K562 (cell line): ENCODE data around the gene CSMD2. TPM values are rescaled to one million over a fixed set of nuclear protein-coding genes. Genes with fewer than 3 reads are reported as not detected.

Experiments
- ATAC-seq: fragments of 200-7000 bp; cut with Tn5 transposase; 3 replicates; pipeline ENCODE4 v1.9.1; 2020; ENCODE audit warnings: moderate library complexity
- BruUV-seq: library from RNA; stranded (reverse); fragments of 400-500 nt; replicated peaks from 2 replicates; lab custom pipeline; 2021; lab: Mats Ljungman, UMichigan
- CTCF ChIA-PET: fragments of 300-600 bp; formaldehyde crosslinking; extraction: SDS; loops from one replicate; lab custom pipeline; 2021; ENCODE audit warnings: low intra/inter-chr PET ratio; lab: Yijun Ruan, JAX
- POLR2A ChIA-PET: fragments of 300-600, 350-650 bp; sonication (Branson Sonifier 250); formaldehyde crosslinking; extraction: SDS; loops from one replicate; lab custom pipeline; 2021; ENCODE audit warnings: antibody characterized with exemption, inconsistent platforms; lab: Yijun Ruan, JAX
- DNase-seq, 4 experiments: peaks; one replicate each; pipeline versions ENCODE4 v3.0.0 to v3.0.0-alpha.2; 2011 to 2018; ENCODE audit warnings: low spot score in 3 of 4, mixed read lengths in 3 of 4; ENCODE audit errors: extremely low read depth in 1 of 4
- FAIRE-seq: peaks from 2 replicates; lab custom pipeline; 2011; peaks lifted over from hg19 to GRCh38; lab: Jason Lieb, UNC
- H2AFZ ChIP-seq: 2 replicates; pipeline ENCODE4 v1.6.0; 2011; ENCODE audit warnings: low read depth, low read length, control low read depth, inconsistent platforms
- H3K27ac ChIP-seq: fragments of 200-600 bp; 3 replicates; pipeline ENCODE4 v1.8.0; 2011; ENCODE audit warnings: low read depth, mild to moderate bottlenecking, control low read depth, inconsistent platforms, low read length, moderate library complexity, mixed read lengths; ENCODE audit errors: extremely low read depth
- H3K27me3 ChIP-seq, 2 experiments: fragments of 300-600 bp in 1 of 2; 2 replicates in 1 of 2; 3 replicates in 1 of 2; pipeline versions ENCODE4 v1.6.0 to v1.8.0; 2011; ENCODE audit warnings: inconsistent platforms in 2 of 2, low read length in 2 of 2, mild to moderate bottlenecking in 1 of 2, mixed read lengths in 1 of 2, moderate library complexity in 1 of 2; ENCODE audit not compliant: control insufficient read depth in 2 of 2, insufficient read depth in 2 of 2
- H3K36me3 ChIP-seq: fragments of 300-600 bp; 3 replicates; pipeline ENCODE4 v1.8.0; 2011; ENCODE audit warnings: mild to moderate bottlenecking, low read length, inconsistent platforms; ENCODE audit not compliant: control insufficient read depth, insufficient read depth
- H3K4me1 ChIP-seq, 2 experiments: fragments of 200-600 bp in 1 of 2; replicated peaks in 1 of 2; 2 replicates in 1 of 2; 3 replicates in 1 of 2; pipeline versions ENCODE4 v1.5.1 to v1.8.0; 2011; ENCODE audit warnings: inconsistent platforms in 2 of 2, low read length in 2 of 2, mild to moderate bottlenecking in 1 of 2, mixed read lengths in 1 of 2, moderate library complexity in 1 of 2; ENCODE audit not compliant: control insufficient read depth in 2 of 2, insufficient read depth in 2 of 2
- H3K4me2 ChIP-seq: 2 replicates; pipeline ENCODE4 v1.6.1; 2011; ENCODE audit warnings: low read length, control low read depth, inconsistent platforms, mixed read lengths; ENCODE audit not compliant: insufficient read depth
- H3K4me3 ChIP-seq: fragments of 200-600 bp; sonication (generic), shearing (Covaris generic); 2 replicates; pipeline ENCODE4 v1.5.1; 2016; ENCODE audit warnings: control low read depth, inconsistent platforms
- H3K79me2 ChIP-seq: fragments of 200-600 bp; 3 replicates; pipeline ENCODE4 v1.8.0; 2011; ENCODE audit warnings: low read length, inconsistent platforms; ENCODE audit not compliant: control insufficient read depth, insufficient read depth
- H3K9ac ChIP-seq, 2 experiments: 2 replicates each; pipeline versions ENCODE4 v1.6.0 to v1.6.1; 2011; ENCODE audit warnings: low read depth in 2 of 2, low read length in 2 of 2, control low read depth in 1 of 2, inconsistent platforms in 1 of 2, mild to moderate bottlenecking in 1 of 2, mixed read lengths in 1 of 2; ENCODE audit not compliant: insufficient read depth in 1 of 2
- H3K9me1 ChIP-seq: one replicate; pipeline ENCODE4 v1.6.0; 2011; ENCODE audit warnings: inconsistent platforms, mild to moderate bottlenecking, low read length, moderate library complexity; ENCODE audit not compliant: control insufficient read depth, insufficient read depth
- H3K9me3 ChIP-seq: replicated peaks from 2 replicates; pipeline ENCODE4 v1.5.1; 2011; ENCODE audit warnings: low read depth, low read length, inconsistent platforms; ENCODE audit not compliant: control insufficient read depth, insufficient read depth
- H4K20me1 ChIP-seq: replicated peaks from 2 replicates; pipeline ENCODE4 v1.6.1; 2011; ENCODE audit warnings: low read length, inconsistent platforms, mixed read lengths; ENCODE audit not compliant: control insufficient read depth, insufficient read depth
- SMAD1 ChIP-seq: fragments of 150-350 bp; IDR thresholded peaks from 2 replicates; pipeline ENCODE4 v1.6.1; 2014; ENCODE audit warnings: low read length, low read depth; ENCODE audit not compliant: partially characterized antibody
- ZBTB11 ChIP-seq, 3 experiments: fragments of 200-800 bp in 1 of 3; fragments of 250-450 bp in 1 of 3; fragments of 450-650 bp in 1 of 3; sonication (Bioruptor Pico) in 1 of 3; sonication (Bioruptor generic) in 1 of 3; formaldehyde crosslinking in 1 of 3; IDR thresholded peaks; 2 replicates each; pipeline versions ENCODE4 v1.6.1 to v1.8.0; 2016 to 2022; ENCODE audit warnings: mild to moderate bottlenecking in 2 of 3, missing genetic modification characterization in 2 of 3, missing compliant biosample characterization in 1 of 3, moderate library complexity in 1 of 3
- WGBS: fragments of 100-300 bp; shearing (Covaris generic); methylation state at CpG from one replicate; pipeline ENCODE4 v1.1.6; 2016; ENCODE audit warnings: low coverage, mixed read lengths; ENCODE audit not compliant: insufficient coverage; ENCODE audit errors: missing lambda C conversion rate; 5-methylcytosine and 5-hydroxymethylcytosine counted together
- in situ Hi-C: fragments of 300-500 bp; cut with MboI; formaldehyde crosslinking; loops from 4 replicates; pipeline ENCODE4 v1.15.0; 2018; ENCODE audit warnings: inconsistent platforms, mixed read lengths
- intact Hi-C: fragments of 100-400 bp; cut with micrococcal nuclease; formaldehyde crosslinking; loops from 2 replicates; pipeline ENCODE4 v1.14.2; 2022
- polyA plus RNA-seq, 8 experiments: library from polyadenylated mRNA; depleted of rRNA in 4 of 8; stranded (reverse) in 5 of 8; unstranded in 3 of 8; fragments of >200 nt; fragmentation: Nextera tagmentation in 2 of 8; fragmentation: Illumina TruSeq in 1 of 8; extraction: Ambion mirVana in 2 of 8; extraction: Trizol in 1 of 8; gene quantifications; 2 replicates each; pipeline versions ENCODE4 v1.2.1 to v1.2.3, GENCODE V29; 2011 to 2014; ENCODE audit warnings: inconsistent platforms in 1 of 8, missing spikeins in 1 of 8
- total RNA-seq, 7 experiments: library from RNA; depleted of rRNA in 6 of 7; stranded (reverse); fragments of >200 nt in 6 of 7; fragmentation: Illumina TruSeq in 2 of 7; extraction: Trizol in 2 of 7; gene quantifications; 2 replicates each; pipeline versions ENCODE4 v1.2.1 to v1.2.3, GENCODE V29; 2011 to 2021; ENCODE audit warnings: low replicate concordance in 1 of 7

CSMD2 gene
- total and polyA plus RNA-seq, 9 of the 15 experiments (the other 6 are each of a cell fraction or from before 2014, with no cell fraction given): not detected

- TF ChIP-seq ZBTB11 (CRISPR knock-in tag; IDR thresholded peaks at IDR 0.05): no peak
- TF ChIP-seq SMAD1: no peak
- ATAC-seq (no peak), DNase-seq (no peak), FAIRE-seq (no peak)
- H3K36me3 ChIP-seq: no peaks in the 10 kb centered on the region
- H3K9me3 ChIP-seq: no peaks in the 10 kb centered on the region
- H4K20me1 ChIP-seq: no peaks in the 10 kb centered on the region
- in situ Hi-C loops (no loop called here), intact Hi-C loops (loop anchor here (10.0 kb wide), 1 partner anchor 88 kb away; no protein-coding TSS in a partner anchor)
- H3K9me1 ChIP-seq: no peaks in the 10 kb centered on the region
- ChIA-PET POLR2A (no interaction called here), CTCF (no interaction called here)
- H3K9ac ChIP-seq: no peak overlapping the region
- no peak overlapping the region for H3K4me2 ChIP-seq
- peaks cover 0 to 6% of the 10 kb centered on the region in 2 experiments; a peak in 2 of 5 replicates for H3K4me1 ChIP-seq
- H3K27ac ChIP-seq: no peak overlapping the region
- no peaks in the 10 kb centered on the region for H3K79me2 ChIP-seq
- no peak overlapping the region for H2AFZ ChIP-seq
- BruUV-seq: no TSS peak
- peaks cover 36 to 61% of the 10 kb centered on the region in 2 experiments for H3K27me3 ChIP-seq
- 2% methylated on average over 9 of the region's 9 CpGs for WGBS
- H3K4me3 ChIP-seq: no peak overlapping the region
These were observed 648.6 kb downstream of the CSMD2 start for GRCh38 chr1:33516428-33516827.
